A549 (cell line): ENCODE results near the gene GOLGA6A.
"Not testable (repeated sequence)": the region's sequence is repeated elsewhere in the genome, so short reads cannot be mapped to it uniquely, and the experiment has no call there.

ENCODE experiments used
- CBX2 ChIP-seq: fragments of 200-600 bp; sonication (generic); IDR thresholded peaks from 2 replicates; pipeline ENCODE4 v1.6.1; 2016; ENCODE audit warnings: low read depth, mild to moderate bottlenecking, borderline replicate concordance
- CTCF ChIP-seq: fragments of >200 bp; sonication (Bioruptor Twin); formaldehyde crosslinking; IDR thresholded peaks from 3 replicates; pipeline ENCODE4 v1.5.1; 2016
- EP300 ChIP-seq, 2 experiments: fragments of >200 bp; sonication (Bioruptor Twin); formaldehyde crosslinking; IDR thresholded peaks; 2 replicates in 1 of 2; 3 replicates in 1 of 2; pipeline ENCODE4 v1.6.1; 2016 to 2017
- MAX ChIP-seq: IDR thresholded peaks from 2 replicates; pipeline ENCODE4 v1.6.1; 2012
- NR3C1 ChIP-seq: fragments of >200 bp; sonication (Bioruptor Twin); formaldehyde crosslinking; IDR thresholded peaks from 3 replicates; pipeline ENCODE4 v1.6.1; 2017
- POLR2A ChIP-seq: IDR thresholded peaks from 2 replicates; pipeline ENCODE4 v1.6.1; 2012; ENCODE audit warnings: mild to moderate bottlenecking, low read length
- RCOR1 ChIP-seq: fragments of 150-350 bp; IDR thresholded peaks from 2 replicates; pipeline ENCODE4 v1.6.1; 2014; ENCODE audit warnings: antibody characterized with exemption, low read length, low read depth
- REST ChIP-seq: fragments of 200-600 bp; sonication (generic); IDR thresholded peaks from 2 replicates; pipeline ENCODE4 v1.6.1; 2016; ENCODE audit warnings: antibody characterized with exemption, mild to moderate bottlenecking, moderate library complexity

- TF ChIP-seq REST; RCOR1; POLR2A; CTCF; MAX; NR3C1; EP300 (IDR thresholded peaks at IDR 0.05); CBX2: not testable (repeated sequence)
Observed at GRCh38 chr15:74108611-74109010, 26.3 kb upstream of the GOLGA6A start.
